NB4 (cell line): ENCODE results near the gene MAP4.

Experiments
- CTCF ChIP-seq: IDR thresholded peaks from one replicate; pipeline ENCODE4 v1.5.1; 2012; ENCODE audit warnings: low read depth, low read length
- MYC ChIP-seq: IDR thresholded peaks from 2 replicates; pipeline ENCODE4 v1.6.1; 2011; ENCODE audit warnings: low read depth, low read length
- POLR2A ChIP-seq: IDR thresholded peaks from 2 replicates; pipeline ENCODE4 v1.6.1; 2011; ENCODE audit warnings: mild to moderate bottlenecking; ENCODE audit not compliant: insufficient read length; ENCODE audit errors: extremely low read depth

GRCh38 chr3:48022178-48022577 lies 6.0 kb upstream of the MAP4 start:
- TF ChIP-seq CTCF (no peak), POLR2A (no peak), MYC (no peak)
